Cardiac fibroblast (primary cell): Measurements from ENCODE around the gene ASTN2.
A peak's percentile ranks its signal among the peaks of the same experiment; 100 is the strongest.

ENCODE experiments used
- DNase-seq, 2 donors: peaks; one replicate each; pipeline versions ENCODE4 v3.0.0 to v3.0.0-alpha.2; 2010; ENCODE audit warnings: low read depth in 2 of 2
- H3K4me3 ChIP-seq, 2 donors: replicated peaks in 1 of 2; 1 replicate in 1 of 2; 2 replicates in 1 of 2; pipeline ENCODE4 v1.5.1; 2011; ENCODE audit warnings: low read depth in 2 of 2, low read length in 2 of 2, mild to moderate bottlenecking in 2 of 2, moderate library complexity in 1 of 2
- CTCF ChIP-seq: IDR thresholded peaks from one replicate; pipeline ENCODE4 v1.5.1; 2011; ENCODE audit warnings: low read depth, mild to moderate bottlenecking, low read length, inconsistent platforms

The ASTN2 gene

GRCh38 chr9:116449949-116450348 is 964.9 kb downstream of the ASTN2 start:
- H3K4me3 ChIP-seq: no peak overlapping the region
- TF ChIP-seq CTCF: no peak
- no peak for DNase-seq

- DNase-seq: no peak
- no peak for TF ChIP-seq CTCF
- H3K4me3 ChIP-seq: no peak overlapping the region
Measured at GRCh38 chr9:116448431-116448830, 966.4 kb downstream of the ASTN2 start.

DNA sequence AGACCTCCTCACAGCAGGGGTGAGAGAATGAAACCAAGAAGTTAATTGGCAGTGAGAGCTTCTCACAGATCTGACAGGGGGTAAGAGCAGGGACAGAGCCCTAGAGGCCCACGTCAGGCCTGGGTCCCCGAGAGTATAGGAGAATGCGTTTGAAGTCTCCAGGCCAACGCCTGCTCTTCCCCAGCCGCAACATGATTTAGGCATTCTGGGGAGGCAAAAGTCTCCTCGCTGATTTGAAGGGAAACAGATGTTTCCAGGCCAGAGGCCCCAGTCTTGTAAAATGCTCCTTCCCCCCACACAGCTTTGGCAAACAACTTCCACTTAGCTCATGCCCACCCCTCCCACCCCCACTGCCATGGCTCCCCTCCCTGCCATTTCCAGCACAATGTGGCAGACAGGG is 966.9 kb downstream of the ASTN2 start:
- no peak overlapping the region for H3K4me3 ChIP-seq
- TF ChIP-seq CTCF: no peak
- DNase-seq: peak in 1 of 2 donors; percentile 61

GRCh38 chr9:116442528-116442927 is 972.3 kb downstream of the ASTN2 start:
- no peak for TF ChIP-seq CTCF
- no peak for DNase-seq

DNA sequence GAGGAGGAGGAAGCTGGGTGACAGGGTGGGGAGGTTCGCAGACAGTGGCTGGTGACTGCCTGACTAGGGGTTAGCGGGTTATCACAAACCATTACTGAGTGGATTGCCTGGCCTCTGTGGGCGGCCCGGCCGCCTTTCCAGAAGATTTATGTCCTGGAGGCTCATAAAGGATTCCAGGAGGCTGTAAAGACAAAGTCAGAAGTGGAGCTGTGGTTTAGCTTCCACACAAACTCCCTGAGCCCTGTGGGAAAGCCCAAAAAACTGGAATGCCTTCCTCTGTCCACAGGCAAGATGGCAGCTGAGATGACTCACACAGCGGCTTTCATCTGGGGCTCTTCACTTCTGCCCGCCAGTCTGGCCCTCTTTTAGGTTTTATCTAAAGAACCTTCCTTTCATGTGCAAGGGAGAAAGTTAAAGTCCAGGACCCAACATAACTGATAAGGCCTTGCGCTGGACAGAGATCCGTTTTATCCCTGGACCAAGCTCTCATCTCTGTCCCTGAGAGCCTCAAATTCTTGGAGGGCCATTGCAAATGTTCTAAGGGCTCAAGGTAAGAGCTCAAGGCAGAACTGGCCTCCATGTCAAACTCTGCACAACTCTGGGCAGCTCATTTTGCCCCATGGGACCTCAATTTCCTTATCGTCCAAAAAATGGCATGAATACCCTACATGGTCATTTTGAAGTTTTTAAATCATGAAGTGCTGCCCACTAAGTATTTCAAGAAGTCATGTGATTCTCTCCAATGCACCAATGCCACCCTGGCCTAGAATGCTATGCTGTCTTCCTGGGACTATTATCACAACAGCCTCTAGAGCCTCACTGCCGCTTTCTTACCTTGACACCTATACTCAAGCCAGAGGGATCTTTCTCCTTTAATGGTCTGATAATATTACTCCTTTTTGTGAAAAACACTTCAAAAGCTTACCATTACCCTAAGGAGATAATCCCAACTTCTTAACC is 977.2 kb downstream of the ASTN2 start:
- no peak for TF ChIP-seq CTCF
- DNase-seq: no peak

More at GRCh38 chr9:116442528-116442927, 972.3 kb downstream of the ASTN2 start:
- no peak overlapping the region for H3K4me3 ChIP-seq

DNA sequence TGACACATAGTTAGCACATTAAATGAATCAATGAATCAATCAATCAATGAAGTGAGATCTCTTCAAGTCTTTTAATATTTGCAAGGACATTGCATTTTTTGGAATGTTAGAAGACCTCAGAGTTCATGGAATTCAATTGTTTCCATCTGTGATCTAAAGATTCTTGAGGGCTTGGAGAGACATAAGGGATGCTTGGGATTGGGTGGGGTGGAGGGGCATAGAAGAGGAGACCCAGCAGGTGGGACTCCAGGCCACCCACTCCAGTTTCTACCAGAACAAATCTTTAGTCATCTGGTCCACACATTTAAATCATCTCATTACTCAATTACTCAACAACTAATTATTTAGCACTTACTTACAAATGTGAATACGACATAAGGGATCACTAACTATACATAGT is 978.7 kb downstream of the ASTN2 start:
- no peak for TF ChIP-seq CTCF
- H3K4me3 ChIP-seq: no peak overlapping the region
- no peak for DNase-seq

More for the DNA sequence above, 977.2 kb downstream of the ASTN2 start:
- H3K4me3 ChIP-seq: no peak overlapping the region
